ENCODE results near the gene TMX4. TPM values are rescaled to one million over a fixed set of nuclear protein-coding genes. Genes with fewer than 3 reads are reported as not detected.
A peak's percentile ranks its signal among the peaks of the same experiment; 100 is the strongest.

The TMX4 gene
- total RNA-seq, 1 donor from 2014 or later = 18.8 TPM

GRCh38 chr20:8049310-8049709 is 29.7 kb upstream of the TMX4 start:
- H3K4me3 ChIP-seq (ENCODE audit: low read depth, low read length) = no peak overlapping the region
- no peaks in the 10 kb centered on the region for H3K27me3 ChIP-seq (ENCODE audit: control insufficient read depth, insufficient read depth, low read length)
- H3K36me3 ChIP-seq (ENCODE audit: control insufficient read depth, insufficient read depth, low read length) = no peaks in the 10 kb centered on the region
- no peak for TF ChIP-seq CTCF (IDR thresholded peaks at IDR 0.05; ENCODE audit: insufficient read depth, low read length, poor library complexity, severe bottlenecking)
- DNase-seq (ENCODE audit: low read depth) = no peak

GRCh38 chr20:8045946-8046345 is 26.4 kb upstream of the TMX4 start:
- Histone ChIP-seq H3K4me3 (ENCODE audit: low read depth, low read length) (no peak overlapping the region), H3K36me3 (ENCODE audit: control insufficient read depth, insufficient read depth, low read length) (no peaks in the 10 kb centered on the region), H3K27me3 (ENCODE audit: control insufficient read depth, insufficient read depth, low read length) (no peaks in the 10 kb centered on the region)
- no peak for DNase-seq (ENCODE audit: low read depth)
- TF ChIP-seq CTCF (IDR thresholded peaks at IDR 0.05; ENCODE audit: insufficient read depth, low read length, poor library complexity, severe bottlenecking) = no peak

- no peaks in the 10 kb centered on the region for H3K27me3 ChIP-seq (ENCODE audit: control insufficient read depth, insufficient read depth, low read length)
- peak; percentile 55 for TF ChIP-seq CTCF (IDR thresholded peaks at IDR 0.05; ENCODE audit: insufficient read depth, low read length, poor library complexity, severe bottlenecking)
- peak; percentile 32 for DNase-seq (ENCODE audit: low read depth)
- H3K4me3 ChIP-seq (ENCODE audit: low read depth, low read length) = no peak overlapping the region
- H3K36me3 ChIP-seq (ENCODE audit: control insufficient read depth, insufficient read depth, low read length) = no peaks in the 10 kb centered on the region
These were observed 24.2 kb upstream of the TMX4 start for GRCh38 chr20:8043687-8044282.

GRCh38 chr20:8039042-8039441 is 19.5 kb upstream of the TMX4 start:
- DNase-seq (ENCODE audit: low read depth) = no peak
- H3K27me3 ChIP-seq (ENCODE audit: control insufficient read depth, insufficient read depth, low read length) = no peaks in the 10 kb centered on the region
- no peak overlapping the region for H3K4me3 ChIP-seq (ENCODE audit: low read depth, low read length)
- no peaks in the 10 kb centered on the region for H3K36me3 ChIP-seq (ENCODE audit: control insufficient read depth, insufficient read depth, low read length)
- TF ChIP-seq CTCF (IDR thresholded peaks at IDR 0.05; ENCODE audit: insufficient read depth, low read length, poor library complexity, severe bottlenecking) = no peak

GRCh38 chr20:8036771-8037170 is 17.2 kb upstream of the TMX4 start:
- Histone ChIP-seq H3K4me3 (ENCODE audit: low read depth, low read length) (no peak overlapping the region), H3K36me3 (ENCODE audit: control insufficient read depth, insufficient read depth, low read length) (no peaks in the 10 kb centered on the region), H3K27me3 (ENCODE audit: control insufficient read depth, insufficient read depth, low read length) (no peaks in the 10 kb centered on the region)
- no peak for TF ChIP-seq CTCF (IDR thresholded peaks at IDR 0.05; ENCODE audit: insufficient read depth, low read length, poor library complexity, severe bottlenecking)
- DNase-seq (ENCODE audit: low read depth) = no peak

- no peaks in the 10 kb centered on the region for H3K27me3 ChIP-seq (ENCODE audit: control insufficient read depth, insufficient read depth, low read length)
- H3K36me3 ChIP-seq (ENCODE audit: control insufficient read depth, insufficient read depth, low read length) = no peaks in the 10 kb centered on the region
- TF ChIP-seq CTCF (IDR thresholded peaks at IDR 0.05; ENCODE audit: insufficient read depth, low read length, poor library complexity, severe bottlenecking) = no peak
- no peak overlapping the region for H3K4me3 ChIP-seq (ENCODE audit: low read depth, low read length)
- DNase-seq (ENCODE audit: low read depth) = no peak
These were observed 13.7 kb upstream of the TMX4 start for GRCh38 chr20:8033151-8033841.
